ENCODE data around the gene IHH.

IHH gene

DNA sequence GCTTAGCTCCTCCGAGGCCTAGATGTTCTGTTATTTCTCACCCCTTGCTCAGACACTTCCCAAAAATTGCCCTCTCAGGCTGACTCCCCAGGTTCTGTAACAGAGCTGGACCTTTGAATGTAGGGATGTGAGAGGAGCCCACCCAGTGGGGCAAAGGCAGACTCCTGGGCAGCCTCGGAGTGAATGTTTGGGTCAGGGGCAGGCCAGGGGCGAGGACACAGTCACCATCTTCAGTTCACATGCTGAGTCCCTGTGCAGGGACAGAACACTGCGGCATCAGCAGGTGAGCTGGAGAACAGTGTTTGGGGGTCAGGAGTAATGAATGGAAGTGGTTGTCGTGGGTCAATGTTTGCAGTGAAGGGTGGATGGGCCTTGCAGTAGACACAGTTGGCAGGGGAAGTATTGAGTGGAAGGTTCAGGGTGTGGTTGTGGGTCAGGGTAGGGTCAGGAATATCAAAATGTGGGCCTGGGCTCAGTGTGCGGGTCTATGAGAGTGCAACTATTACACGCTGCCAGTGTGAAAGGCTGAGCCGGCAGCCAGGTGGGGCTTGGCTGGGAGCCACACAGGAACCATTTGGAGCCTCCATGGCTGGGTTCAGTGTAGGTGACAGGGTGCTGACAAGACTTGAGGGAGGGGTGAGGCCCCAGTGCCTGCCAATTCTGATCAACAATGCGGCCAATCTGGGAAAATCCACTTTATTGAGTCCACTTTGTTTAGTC is 4.4 kb downstream of the IHH start:
- TF ChIP-seq, protein P1, sequence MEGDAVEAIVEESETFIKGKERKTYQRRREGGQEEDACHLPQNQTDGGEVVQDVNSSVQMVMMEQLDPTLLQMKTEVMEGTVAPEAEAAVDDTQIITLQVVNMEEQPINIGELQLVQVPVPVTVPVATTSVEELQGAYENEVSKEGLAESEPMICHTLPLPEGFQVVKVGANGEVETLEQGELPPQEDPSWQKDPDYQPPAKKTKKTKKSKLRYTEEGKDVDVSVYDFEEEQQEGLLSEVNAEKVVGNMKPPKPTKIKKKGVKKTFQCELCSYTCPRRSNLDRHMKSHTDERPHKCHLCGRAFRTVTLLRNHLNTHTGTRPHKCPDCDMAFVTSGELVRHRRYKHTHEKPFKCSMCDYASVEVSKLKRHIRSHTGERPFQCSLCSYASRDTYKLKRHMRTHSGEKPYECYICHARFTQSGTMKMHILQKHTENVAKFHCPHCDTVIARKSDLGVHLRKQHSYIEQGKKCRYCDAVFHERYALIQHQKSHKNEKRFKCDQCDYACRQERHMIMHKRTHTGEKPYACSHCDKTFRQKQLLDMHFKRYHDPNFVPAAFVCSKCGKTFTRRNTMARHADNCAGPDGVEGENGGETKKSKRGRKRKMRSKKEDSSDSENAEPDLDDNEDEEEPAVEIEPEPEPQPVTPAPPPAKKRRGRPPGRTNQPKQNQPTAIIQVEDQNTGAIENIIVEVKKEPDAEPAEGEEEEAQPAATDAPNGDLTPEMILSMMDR (IDR thresholded peaks at IDR 0.05; ENCODE audit: low read depth, low read length): no peak
- Histone ChIP-seq H3K9me3 (ENCODE audit: severe bottlenecking) (peaks cover 3% of the 10 kb centered on the region), H3K27me3 (ENCODE audit: insufficient read depth, low read depth, severe bottlenecking) (peaks cover 50% of the 10 kb centered on the region)

DNA sequence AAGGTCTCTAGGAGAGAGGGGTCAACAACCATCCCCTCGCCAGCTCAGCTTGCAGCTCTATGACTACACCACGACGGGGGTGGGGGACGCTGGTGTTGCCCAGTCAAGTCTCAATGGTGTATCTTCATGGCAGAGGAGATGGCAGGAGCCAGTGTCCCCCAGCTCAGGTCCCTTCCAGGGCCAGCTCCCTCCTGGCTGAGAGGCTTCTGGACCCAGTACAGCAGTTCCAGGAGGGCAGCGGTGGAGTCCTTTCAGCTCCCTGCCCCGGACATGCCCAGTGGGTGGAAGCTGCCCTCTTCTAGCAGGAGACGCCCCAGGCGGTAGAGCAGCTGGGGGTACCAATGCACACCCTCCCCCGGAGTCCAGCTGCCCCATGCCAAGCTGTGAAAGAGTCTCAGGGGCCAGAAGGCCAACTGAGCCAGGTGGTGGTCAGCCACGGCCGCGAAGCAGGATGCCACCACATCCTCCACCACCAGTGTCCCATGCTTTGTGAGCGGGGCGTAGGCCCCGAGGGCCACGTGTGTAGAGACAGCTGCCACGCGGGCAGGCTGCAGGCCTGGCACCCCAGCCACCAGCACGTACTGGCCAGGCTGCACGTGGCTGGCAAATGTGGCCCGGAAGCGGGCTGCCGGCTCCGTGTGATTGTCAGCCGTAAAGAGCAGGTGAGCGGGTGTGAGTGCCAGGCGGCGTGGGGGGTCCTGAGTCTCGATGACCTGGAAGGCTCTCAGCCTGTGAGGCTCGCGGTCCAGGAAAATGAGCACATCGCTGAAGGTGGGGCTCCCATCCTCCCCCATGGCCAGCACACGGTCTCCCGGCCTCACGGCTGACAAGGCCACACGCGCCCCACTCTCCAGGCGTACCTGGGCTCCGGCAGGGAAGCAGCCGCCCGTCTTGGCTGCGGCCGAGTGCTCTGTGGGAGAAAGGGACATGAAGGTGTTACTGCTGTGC is 5.5 kb downstream of the IHH start:
- Histone ChIP-seq H3K27ac (no peak overlapping the region), H3K9me3 (ENCODE audit: severe bottlenecking) (no peaks in the 10 kb centered on the region), H3K36me3 (no peaks in the 10 kb centered on the region), H3K4me3 (ENCODE audit: low read depth, low read length) (no peak overlapping the region), H3K27me3 (ENCODE audit: insufficient read depth, low read depth, severe bottlenecking) (peaks cover 42% of the 10 kb centered on the region)
- DNase-seq: no peak
- TF ChIP-seq, protein P1 (IDR thresholded peaks at IDR 0.05; ENCODE audit: low read depth, low read length): no peak

More for the DNA sequence above, 4.4 kb downstream of the IHH start:
- H3K27ac ChIP-seq: no peak overlapping the region
- DNase-seq: no peak
- H3K4me3 ChIP-seq (ENCODE audit: low read depth, low read length): no peak overlapping the region
- no peaks in the 10 kb centered on the region for H3K36me3 ChIP-seq

DNA sequence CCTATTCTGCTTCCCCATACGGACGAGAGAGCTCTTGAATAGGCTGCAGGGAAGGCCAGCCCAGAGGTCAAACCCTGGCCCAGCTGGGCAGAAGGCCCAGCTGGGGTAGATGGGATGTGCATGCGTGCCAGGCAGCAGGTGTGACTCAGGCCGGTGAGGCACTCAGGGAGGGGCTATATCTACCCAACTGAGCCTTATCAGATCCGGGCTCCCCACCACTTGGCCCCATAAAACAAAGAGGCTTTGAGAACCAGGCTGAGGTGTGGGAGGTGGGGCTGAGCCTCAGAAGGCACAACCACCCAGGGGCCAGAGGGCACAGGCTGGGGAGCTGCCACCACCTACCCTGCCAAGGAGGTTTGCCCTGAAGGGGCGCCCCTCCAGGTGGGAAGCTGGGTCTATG is 11.4 kb downstream of the IHH start:
- Histone ChIP-seq H3K27me3 (ENCODE audit: insufficient read depth, low read depth, severe bottlenecking) (no peaks in the 10 kb centered on the region), H3K27ac (no peak overlapping the region), H3K36me3 (no peaks in the 10 kb centered on the region), H3K9me3 (ENCODE audit: severe bottlenecking) (no peaks in the 10 kb centered on the region), H3K4me3 (ENCODE audit: low read depth, low read length) (no peak overlapping the region)
- TF ChIP-seq, protein P1 (IDR thresholded peaks at IDR 0.05; ENCODE audit: low read depth, low read length): no peak
- no peak for DNase-seq

DNA sequence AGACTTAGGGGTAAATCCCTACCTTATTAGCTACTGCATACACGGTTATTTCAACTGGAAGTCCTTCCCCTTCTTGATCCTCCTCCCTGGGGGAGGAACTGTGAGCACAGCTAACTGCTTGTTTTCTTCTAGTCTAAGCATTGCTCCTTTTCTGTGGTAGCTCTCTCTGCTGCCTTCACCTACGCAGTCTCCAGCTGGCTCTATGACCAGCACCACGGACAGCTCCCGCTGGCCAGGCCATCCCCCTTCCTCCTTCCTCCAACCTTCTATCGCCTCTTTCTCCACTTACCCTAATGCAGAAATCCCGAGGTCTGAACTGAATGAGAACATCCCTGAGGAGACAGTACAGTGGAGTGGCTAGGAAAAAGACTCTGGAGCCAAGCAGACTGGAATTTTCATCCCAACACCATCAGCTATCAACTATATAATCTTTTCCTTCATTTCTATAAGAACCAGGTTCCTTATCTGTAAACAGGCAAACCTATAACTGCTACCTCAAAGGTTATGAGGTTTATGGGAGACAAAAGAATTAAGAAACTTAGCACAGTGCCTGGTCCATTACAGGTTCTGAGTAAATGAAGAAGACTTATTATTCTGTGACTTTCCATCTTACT is 14.7 kb downstream of the IHH start:
- Histone ChIP-seq H3K9me3 (ENCODE audit: severe bottlenecking) (no peaks in the 10 kb centered on the region), H3K36me3 (no peaks in the 10 kb centered on the region), H3K27me3 (ENCODE audit: insufficient read depth, low read depth, severe bottlenecking) (no peaks in the 10 kb centered on the region), H3K4me3 (ENCODE audit: low read depth, low read length) (no peak overlapping the region), H3K27ac (no peak overlapping the region)
- DNase-seq: no peak
- TF ChIP-seq, protein P1 (IDR thresholded peaks at IDR 0.05; ENCODE audit: low read depth, low read length): no peak

DNA sequence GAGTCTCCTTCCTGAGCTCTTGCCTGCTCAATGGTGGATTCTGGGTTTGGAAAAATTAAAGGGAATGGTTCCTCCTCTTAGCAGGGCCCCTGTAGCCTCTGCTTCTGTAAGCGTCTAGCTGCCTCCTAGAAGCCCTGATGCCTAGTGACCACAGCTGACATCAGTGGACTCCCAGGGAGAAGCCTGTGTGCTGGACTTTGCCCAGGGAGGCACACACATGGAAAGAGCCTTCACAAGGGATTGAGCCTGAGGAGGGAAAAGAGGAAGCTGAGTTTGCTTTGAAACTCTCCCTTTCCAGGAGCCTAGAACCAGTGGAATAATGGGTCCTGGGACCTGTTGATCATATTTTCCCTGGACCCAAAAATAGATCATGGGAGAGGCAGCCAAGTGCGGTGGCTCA is 18.0 kb downstream of the IHH start:
- no peak overlapping the region for H3K27ac ChIP-seq
- TF ChIP-seq, protein P1 (IDR thresholded peaks at IDR 0.05; ENCODE audit: low read depth, low read length): no peak
- no peak for DNase-seq
- no peaks in the 10 kb centered on the region for H3K36me3 ChIP-seq
- no peaks in the 10 kb centered on the region for H3K27me3 ChIP-seq (ENCODE audit: insufficient read depth, low read depth, severe bottlenecking)
- no peak overlapping the region for H3K4me3 ChIP-seq (ENCODE audit: low read depth, low read length)
- no peaks in the 10 kb centered on the region for H3K9me3 ChIP-seq (ENCODE audit: severe bottlenecking)
